HG02623 (cell line): Measurements from ENCODE around the gene COX7A1.

Source experiments
- ATAC-seq: cut with Tn5 transposase; IDR thresholded peaks from one replicate; pipeline ENCODE4 v1.9.1; 2021; ENCODE audit warnings: moderate library complexity; ENCODE audit not compliant: unreplicated experiment

COX7A1 gene

GRCh38 chr19:36113894-36114720 is 38.1 kb downstream of the COX7A1 start:
- ATAC-seq = no peak

GRCh38 chr19:36113425-36113824 is 38.8 kb downstream of the COX7A1 start:
- ATAC-seq = no peak

- no peak for ATAC-seq
Measured at GRCh38 chr19:36112678-36113077, 39.6 kb downstream of the COX7A1 start.

GRCh38 chr19:36111200-36111539 is 41.1 kb downstream of the COX7A1 start:
- no peak for ATAC-seq

- no peak for ATAC-seq
Measured at GRCh38 chr19:36110487-36111199, 41.6 kb downstream of the COX7A1 start, which contains the start of gene OVOL3. OVOL3 (plus strand) TSS chr19:36111143; CDS start chr19:36111203, 60 bp downstream.

- no peak for ATAC-seq
Measured at GRCh38 chr19:36108684-36109083, 43.6 kb downstream of the COX7A1 start.

- ATAC-seq = no peak
Measured at GRCh38 chr19:36106991-36107390, 45.3 kb downstream of the COX7A1 start.

GRCh38 chr19:36106441-36106840 is 45.8 kb downstream of the COX7A1 start:
- no peak for ATAC-seq

- no peak for ATAC-seq
Measured at GRCh38 chr19:36103842-36104552, 48.2 kb downstream of the COX7A1 start.

- ATAC-seq = no peak
Measured at GRCh38 chr19:36103040-36103626, 49.1 kb downstream of the COX7A1 start.

- ATAC-seq = no peak
Measured at GRCh38 chr19:36101550-36102327, 50.5 kb downstream of the COX7A1 start.
